ENCODE results near the gene RPS6KA2. TPM values are rescaled to one million over a fixed set of nuclear protein-coding genes. Genes with fewer than 3 reads are reported as not detected.

Gene RPS6KA2
- polyA plus RNA-seq, 1 donor (not counting 4 experiments of a cell fraction or from before 2014, with no cell fraction given): 8.2 TPM

GRCh38 chr6:166523782-166524559, 103.1 kb downstream of the RPS6KA2 start:
- no peaks in the 10 kb centered on the region for H3K9me3 ChIP-seq (ENCODE audit: control insufficient read depth, low read depth, low read length)
- H3K79me2 ChIP-seq (ENCODE audit: control insufficient read depth, insufficient read depth, low read length): no peaks in the 10 kb centered on the region
- H2AFZ ChIP-seq (ENCODE audit: control insufficient read depth, low read length): no peak overlapping the region
- H3K36me3 ChIP-seq (ENCODE audit: control insufficient read depth in 2 of 2, extremely low read depth in 1 of 2, insufficient read depth in 2 of 2, low read length in 2 of 2): no peaks in the 10 kb centered on the region
- dilution Hi-C loops (cut with MboI; ENCODE audit: extremely low pct_ligation_motif_present, low sequenced_read_pairs): no loop called here
- no peak overlapping the region for H3K4me2 ChIP-seq (ENCODE audit: control insufficient read depth, extremely low read depth, insufficient read depth, low read depth, low read length)
- DNase-seq (ENCODE audit: low read depth, low spot score): no peak
- TF ChIP-seq, protein P1, sequence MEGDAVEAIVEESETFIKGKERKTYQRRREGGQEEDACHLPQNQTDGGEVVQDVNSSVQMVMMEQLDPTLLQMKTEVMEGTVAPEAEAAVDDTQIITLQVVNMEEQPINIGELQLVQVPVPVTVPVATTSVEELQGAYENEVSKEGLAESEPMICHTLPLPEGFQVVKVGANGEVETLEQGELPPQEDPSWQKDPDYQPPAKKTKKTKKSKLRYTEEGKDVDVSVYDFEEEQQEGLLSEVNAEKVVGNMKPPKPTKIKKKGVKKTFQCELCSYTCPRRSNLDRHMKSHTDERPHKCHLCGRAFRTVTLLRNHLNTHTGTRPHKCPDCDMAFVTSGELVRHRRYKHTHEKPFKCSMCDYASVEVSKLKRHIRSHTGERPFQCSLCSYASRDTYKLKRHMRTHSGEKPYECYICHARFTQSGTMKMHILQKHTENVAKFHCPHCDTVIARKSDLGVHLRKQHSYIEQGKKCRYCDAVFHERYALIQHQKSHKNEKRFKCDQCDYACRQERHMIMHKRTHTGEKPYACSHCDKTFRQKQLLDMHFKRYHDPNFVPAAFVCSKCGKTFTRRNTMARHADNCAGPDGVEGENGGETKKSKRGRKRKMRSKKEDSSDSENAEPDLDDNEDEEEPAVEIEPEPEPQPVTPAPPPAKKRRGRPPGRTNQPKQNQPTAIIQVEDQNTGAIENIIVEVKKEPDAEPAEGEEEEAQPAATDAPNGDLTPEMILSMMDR (optimal IDR thresholded peaks at IDR 0.05 in 1 of 3, IDR thresholded peaks at IDR 0.05 in 1 of 3, conservative IDR thresholded peaks at IDR 0.05 in 1 of 3; ENCODE audit: extremely low read depth in 1 of 3, insufficient read depth in 2 of 3, low read length in 3 of 3): no peak
- TF ChIP-seq EZH2 (IDR thresholded peaks at IDR 0.05; ENCODE audit: low read length): no peak
- no peaks in the 10 kb centered on the region for H3K4me1 ChIP-seq (ENCODE audit: control insufficient read depth, extremely low read depth, insufficient read depth, low read length)
- H3K27ac ChIP-seq (ENCODE audit: control insufficient read depth, insufficient read depth, low read length): no peak overlapping the region
- no peaks in the 10 kb centered on the region for H3K9me1 ChIP-seq (ENCODE audit: control insufficient read depth, extremely low read depth, insufficient read depth, low read length)
- H3K4me3 ChIP-seq (ENCODE audit: control insufficient read depth in 2 of 3, extremely low read depth in 1 of 3, insufficient read depth in 2 of 3, low read depth in 1 of 3, low read length in 3 of 3): no peak overlapping the region
- FAIRE-seq: no peak
- no peaks in the 10 kb centered on the region for H3K27me3 ChIP-seq (ENCODE audit: control insufficient read depth, extremely low read depth, insufficient read depth, low read length)
- H3K9ac ChIP-seq (ENCODE audit: control insufficient read depth, extremely low read depth, insufficient read depth, low read length): no peak overlapping the region
- no peaks in the 10 kb centered on the region for H4K20me1 ChIP-seq (ENCODE audit: control insufficient read depth, extremely low read depth, insufficient read depth, low read length)

GRCh38 chr6:166520905-166521834, 105.9 kb downstream of the RPS6KA2 start:
- H3K4me2 ChIP-seq (ENCODE audit: control insufficient read depth, extremely low read depth, insufficient read depth, low read depth, low read length): no peak overlapping the region
- H3K27ac ChIP-seq (ENCODE audit: control insufficient read depth, insufficient read depth, low read length): no peak overlapping the region
- no peaks in the 10 kb centered on the region for H3K9me1 ChIP-seq (ENCODE audit: control insufficient read depth, extremely low read depth, insufficient read depth, low read length)
- DNase-seq (ENCODE audit: low read depth, low spot score) (no peak), FAIRE-seq (no peak)
- no peak overlapping the region for H3K4me3 ChIP-seq (ENCODE audit: control insufficient read depth in 2 of 3, extremely low read depth in 1 of 3, insufficient read depth in 2 of 3, low read depth in 1 of 3, low read length in 3 of 3)
- no peak overlapping the region for H2AFZ ChIP-seq (ENCODE audit: control insufficient read depth, low read length)
- H3K9ac ChIP-seq (ENCODE audit: control insufficient read depth, extremely low read depth, insufficient read depth, low read length): no peak overlapping the region
- H4K20me1 ChIP-seq (ENCODE audit: control insufficient read depth, extremely low read depth, insufficient read depth, low read length): no peaks in the 10 kb centered on the region
- H3K4me1 ChIP-seq (ENCODE audit: control insufficient read depth, extremely low read depth, insufficient read depth, low read length): no peaks in the 10 kb centered on the region
- H3K9me3 ChIP-seq (ENCODE audit: control insufficient read depth, low read depth, low read length): no peaks in the 10 kb centered on the region
- no peaks in the 10 kb centered on the region for H3K36me3 ChIP-seq (ENCODE audit: control insufficient read depth in 2 of 2, extremely low read depth in 1 of 2, insufficient read depth in 2 of 2, low read length in 2 of 2)
- H3K27me3 ChIP-seq (ENCODE audit: control insufficient read depth, extremely low read depth, insufficient read depth, low read length): no peaks in the 10 kb centered on the region
- TF ChIP-seq, protein P1 (optimal IDR thresholded peaks at IDR 0.05 in 1 of 3, IDR thresholded peaks at IDR 0.05 in 1 of 3, conservative IDR thresholded peaks at IDR 0.05 in 1 of 3; ENCODE audit: extremely low read depth in 1 of 3, insufficient read depth in 2 of 3, low read length in 3 of 3): no peak
- TF ChIP-seq EZH2 (IDR thresholded peaks at IDR 0.05; ENCODE audit: low read length): no peak
- no peaks in the 10 kb centered on the region for H3K79me2 ChIP-seq (ENCODE audit: control insufficient read depth, insufficient read depth, low read length)
- dilution Hi-C loops (cut with MboI; ENCODE audit: extremely low pct_ligation_motif_present, low sequenced_read_pairs): no loop called here
